Pons (tissue), 1 donor: ENCODE measurements around the gene TMEM233.
"Not testable (repeated sequence)": the region's sequence is repeated elsewhere in the genome, so short reads cannot be mapped to it uniquely, and the experiment has no call there.

ENCODE experiments used
- DNase-seq: peaks from one replicate; pipeline ENCODE4 v3.0.0-alpha.2; 2016; ENCODE audit warnings: low spot score

The TMEM233 gene

DNA sequence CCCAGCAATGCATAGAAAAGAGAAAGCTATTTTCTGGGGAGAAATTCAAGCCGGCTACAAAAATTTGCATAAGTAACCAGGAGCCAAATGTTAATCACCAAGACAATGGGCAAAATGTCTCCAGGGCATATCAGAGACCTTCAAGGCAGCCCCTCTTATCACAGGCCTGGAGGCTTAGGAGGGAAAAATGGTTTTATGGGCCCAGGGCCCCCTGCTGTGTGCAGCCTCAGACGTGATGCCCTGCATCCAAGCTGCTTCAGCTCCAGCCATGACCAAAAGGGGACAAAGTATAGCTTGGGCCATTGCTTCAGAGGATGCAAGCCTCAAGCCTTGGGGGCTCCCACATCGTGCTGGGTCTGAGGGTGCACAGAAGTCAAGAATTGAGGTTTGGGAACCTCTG, 15.8 kb downstream of the TMEM233 start:
- no peak for DNase-seq

GRCh38 chr12:119613319-119613936, 19.9 kb downstream of the TMEM233 start:
- DNase-seq, result no peak

- DNase-seq, result no peak
Observed at GRCh38 chr12:119614705-119615104, 21.1 kb downstream of the TMEM233 start.

DNA sequence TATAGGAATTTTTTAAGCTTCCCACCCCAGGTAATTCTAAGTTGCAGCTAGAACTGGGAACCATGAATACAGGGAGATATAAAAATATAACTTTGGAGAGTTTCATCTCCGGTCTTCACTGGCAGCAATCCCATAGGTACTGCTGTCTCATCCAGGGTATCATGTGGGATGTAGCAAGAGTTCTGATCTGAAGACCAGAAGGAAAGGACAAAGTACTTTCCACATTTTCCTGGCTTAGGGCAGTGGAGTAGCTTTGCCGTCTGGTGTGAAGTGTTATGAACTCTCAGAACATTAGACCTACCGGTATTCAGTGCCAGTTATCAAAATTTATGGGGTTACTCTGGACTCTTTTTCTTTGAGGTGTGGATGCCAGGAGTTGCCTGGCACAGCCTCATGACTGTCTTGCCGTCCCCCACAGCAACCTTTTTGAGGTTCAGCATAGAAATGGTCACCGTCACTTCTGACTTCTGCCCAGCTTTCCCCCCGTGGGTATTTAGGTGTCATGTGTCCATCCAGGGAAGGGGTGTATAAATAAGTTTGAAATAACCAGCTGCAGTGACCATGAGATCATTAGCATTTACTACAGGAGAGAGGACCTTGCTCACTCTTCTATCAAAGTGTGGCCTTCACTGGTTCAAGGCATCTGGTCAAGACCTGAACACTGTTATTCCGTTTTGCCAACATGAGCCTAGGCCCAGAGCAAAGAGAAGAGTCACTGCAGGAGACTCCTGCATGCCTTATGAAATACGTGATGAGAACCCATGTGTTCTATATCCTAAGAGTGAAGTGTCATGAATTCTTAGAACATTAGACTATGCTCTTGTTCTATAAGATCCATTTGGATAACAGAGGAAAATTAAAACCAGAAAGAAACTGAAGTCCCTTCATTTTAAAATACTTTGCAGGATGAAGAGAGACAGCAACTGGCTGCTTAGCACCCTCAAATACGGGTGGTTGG, 22.2 kb downstream of the TMEM233 start:
- DNase-seq, result no peak

GRCh38 chr12:119618328-119618896, 24.8 kb downstream of the TMEM233 start:
- DNase-seq, result not testable (repeated sequence)

- DNase-seq, result no peak
Observed at GRCh38 chr12:119620490-119620889, 26.9 kb downstream of the TMEM233 start.

DNA sequence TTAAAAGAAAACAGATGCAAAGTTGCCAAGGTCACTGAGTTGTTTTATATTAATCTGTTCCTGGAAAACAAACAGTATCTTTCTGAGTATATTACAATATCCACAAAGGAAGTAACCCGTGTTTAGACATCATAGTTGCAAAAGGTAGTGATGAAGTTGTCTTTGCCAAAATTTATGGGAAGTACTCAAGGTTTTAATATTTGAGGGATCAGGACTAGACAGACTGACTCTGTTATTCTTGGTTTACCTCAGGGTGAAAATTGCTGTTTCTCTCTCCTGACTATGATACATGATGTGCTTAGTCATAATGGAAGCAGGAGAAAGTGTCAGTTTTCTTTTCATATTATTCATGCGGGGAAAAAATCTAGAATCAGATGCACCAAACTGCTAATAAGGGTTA, 28.3 kb downstream of the TMEM233 start:
- DNase-seq, result no peak

GRCh38 chr12:119624966-119625365, 31.4 kb downstream of the TMEM233 start:
- no peak for DNase-seq

DNA sequence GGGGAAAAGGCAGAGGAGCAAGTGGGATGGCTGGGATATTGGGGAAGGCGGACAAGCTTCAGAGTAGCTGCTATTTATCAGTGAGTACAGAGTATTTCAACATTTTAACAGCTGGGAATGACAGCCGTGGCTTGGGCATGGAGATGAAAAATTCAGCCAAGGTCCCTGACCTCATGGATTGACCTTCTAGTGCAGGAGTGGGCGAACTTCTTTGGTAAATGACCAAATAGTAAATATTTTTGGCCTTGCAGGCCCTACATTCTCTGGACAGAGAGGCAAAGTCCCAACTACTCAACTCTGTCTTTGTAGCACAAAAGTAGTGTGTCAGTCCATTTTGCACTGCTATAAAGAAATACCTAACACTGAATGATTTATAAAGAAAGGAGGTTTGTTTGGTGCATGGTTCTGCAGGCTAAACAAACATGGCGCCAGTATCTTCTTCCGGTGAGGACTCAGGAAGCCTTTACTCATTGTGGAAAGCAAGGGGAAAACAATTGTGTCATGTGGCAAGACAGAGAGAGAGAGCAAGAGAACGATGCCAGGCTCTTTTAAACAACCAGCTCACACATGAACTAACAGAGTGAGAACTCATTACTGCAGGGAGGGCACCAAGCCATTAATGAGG, 33.6 kb downstream of the TMEM233 start:
- DNase-seq, result no peak

- DNase-seq, result no peak
Observed at GRCh38 chr12:119627686-119628085, 34.1 kb downstream of the TMEM233 start.

- no peak for DNase-seq
Observed at GRCh38 chr12:119630223-119630780, 36.7 kb downstream of the TMEM233 start.

DNA sequence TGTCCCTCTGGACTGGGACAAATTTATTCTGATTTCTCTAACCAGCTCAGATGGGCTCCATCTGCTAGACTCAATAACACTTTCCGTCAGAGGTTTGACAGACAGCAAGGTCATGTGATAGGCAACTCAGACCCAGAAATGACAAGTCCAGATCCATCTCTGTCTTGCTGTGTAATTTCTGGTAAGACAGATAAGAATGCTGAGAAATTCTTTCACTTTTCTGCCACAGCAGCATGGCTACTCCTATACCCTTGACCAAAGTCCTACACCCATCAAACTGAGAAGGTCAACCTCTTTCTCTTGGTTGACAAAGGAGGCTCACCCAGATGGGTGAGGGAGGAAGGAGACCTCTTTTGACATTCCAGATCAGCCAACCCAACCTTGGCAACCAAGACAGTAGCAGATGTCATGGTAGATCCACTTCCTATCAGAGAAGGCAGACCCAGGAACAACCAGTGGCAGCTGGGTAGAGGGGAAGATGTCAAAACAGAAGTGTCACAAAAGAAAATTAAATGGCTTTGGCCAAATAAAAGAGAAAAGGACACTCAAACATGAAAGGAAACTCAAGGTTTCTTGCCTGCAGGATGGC, 37.5 kb downstream of the TMEM233 start:
- DNase-seq, result no peak

GRCh38 chr12:119631930-119632678, 38.5 kb downstream of the TMEM233 start:
- no peak for DNase-seq

DNA sequence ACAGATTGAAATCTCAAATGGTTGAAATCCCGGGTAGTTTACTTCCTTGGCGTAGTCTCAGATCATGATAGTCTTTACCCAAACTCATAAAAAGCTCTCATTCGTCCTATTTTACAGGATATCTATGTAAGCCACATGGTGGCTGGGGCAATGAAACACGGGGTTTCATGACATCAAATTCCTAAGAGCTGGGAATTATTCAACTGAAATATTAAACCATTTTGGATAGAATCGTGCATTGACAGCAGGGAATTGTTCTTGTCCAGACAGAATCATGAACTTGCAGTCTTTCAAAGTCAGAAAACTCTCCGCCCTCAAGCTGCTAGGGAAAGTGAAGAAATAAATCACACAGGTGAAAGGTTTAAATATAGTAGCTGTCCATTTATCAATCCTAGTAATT, 41.2 kb downstream of the TMEM233 start:
- no peak for DNase-seq

- DNase-seq, result no peak
Observed at GRCh38 chr12:119642986-119643385, 49.4 kb downstream of the TMEM233 start.

- DNase-seq, result no peak
Observed at GRCh38 chr12:119644930-119645329, 51.4 kb downstream of the TMEM233 start.

DNA sequence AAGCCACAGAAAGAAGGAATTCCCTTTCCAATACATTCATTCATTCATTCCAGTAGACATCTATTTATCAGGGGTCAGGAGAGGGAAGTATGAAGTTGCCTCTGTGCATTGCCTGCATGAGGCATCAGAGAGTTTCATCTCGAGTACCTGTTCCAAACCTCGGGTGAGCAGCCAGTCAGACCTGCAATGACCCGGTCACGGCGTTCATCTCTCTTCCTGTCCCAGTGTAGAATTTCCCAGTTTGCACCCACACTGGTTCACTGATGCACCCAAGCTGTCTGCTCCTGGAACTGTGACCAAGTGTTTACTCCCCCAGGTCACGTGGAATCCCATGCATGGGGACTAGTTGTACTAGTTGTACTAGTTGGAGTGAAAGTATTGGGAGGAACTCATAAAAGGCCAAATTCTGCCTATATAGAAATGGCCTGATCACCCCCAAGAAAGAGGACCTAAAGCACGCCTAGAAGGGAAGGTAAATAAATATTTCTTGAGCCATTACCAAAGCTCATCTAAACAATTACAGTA, 52.0 kb downstream of the TMEM233 start:
- DNase-seq, result no peak

DNA sequence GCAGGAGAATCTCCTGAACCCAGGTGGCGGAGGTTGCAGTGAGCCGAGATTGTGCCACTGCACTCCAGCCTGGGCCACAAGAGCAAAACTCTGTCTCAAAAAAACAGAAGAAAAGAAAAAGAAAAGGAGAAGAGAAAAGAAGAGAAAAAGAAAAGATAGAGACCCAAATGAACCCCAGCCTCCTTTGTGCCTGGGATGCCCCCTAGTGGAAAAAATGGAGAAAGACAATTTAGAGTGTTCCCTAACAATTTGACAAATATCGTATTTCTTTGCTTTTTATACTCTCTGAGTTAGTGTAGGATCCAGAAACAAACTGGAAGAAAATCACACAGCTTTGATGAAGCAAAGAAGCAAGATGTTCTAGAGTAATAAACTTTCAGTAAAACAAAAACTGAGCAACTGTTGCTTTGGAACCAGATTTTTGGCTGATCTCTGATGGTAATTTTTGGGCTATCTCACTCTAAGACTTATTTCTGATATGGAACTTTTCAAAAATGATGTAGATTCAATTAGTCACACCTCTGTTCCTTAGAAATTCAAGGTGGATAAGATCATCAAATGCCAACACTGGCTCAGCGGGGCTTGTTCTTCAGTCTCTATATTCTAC, 55.7 kb downstream of the TMEM233 start:
- DNase-seq, result no peak

- no peak for DNase-seq
Observed at GRCh38 chr12:119652665-119653064, 59.1 kb downstream of the TMEM233 start.

- DNase-seq, result not testable (repeated sequence)
Observed at GRCh38 chr12:119657001-119657400, 63.4 kb downstream of the TMEM233 start.
